GM06990 (cell line): ENCODE data around the gene COA7.
"Not testable (repeated sequence)": the region's sequence is repeated elsewhere in the genome, so short reads cannot be mapped to it uniquely, and the experiment has no call there.

ENCODE experiments used
- DNase-seq: peaks from one replicate; pipeline ENCODE4 v3.0.0-alpha.2; 2011; ENCODE audit not compliant: insufficient read length; ENCODE audit errors: extremely low read depth
- H3K27me3 ChIP-seq: replicated peaks from 2 replicates; pipeline ENCODE4 v1.6.0; 2011; ENCODE audit warnings: low read length; ENCODE audit not compliant: control insufficient read depth, insufficient read depth
- H3K36me3 ChIP-seq: 2 replicates; pipeline ENCODE4 v1.5.1; 2011; ENCODE audit warnings: low read length; ENCODE audit not compliant: control insufficient read depth, insufficient read depth
- H3K4me3 ChIP-seq: replicated peaks from 2 replicates; pipeline ENCODE4 v1.5.1; 2011; ENCODE audit warnings: low read depth, mild to moderate bottlenecking, control low read depth, low read length
- TF ChIP-seq, protein P1 (sequence below): IDR thresholded peaks from 2 replicates; pipeline ENCODE4 v1.5.1; 2011; ENCODE audit warnings: low read length, control low read depth, mild to moderate bottlenecking, inconsistent platforms; ENCODE audit not compliant: insufficient read depth, poor library complexity, severe bottlenecking

COA7 gene

DNA sequence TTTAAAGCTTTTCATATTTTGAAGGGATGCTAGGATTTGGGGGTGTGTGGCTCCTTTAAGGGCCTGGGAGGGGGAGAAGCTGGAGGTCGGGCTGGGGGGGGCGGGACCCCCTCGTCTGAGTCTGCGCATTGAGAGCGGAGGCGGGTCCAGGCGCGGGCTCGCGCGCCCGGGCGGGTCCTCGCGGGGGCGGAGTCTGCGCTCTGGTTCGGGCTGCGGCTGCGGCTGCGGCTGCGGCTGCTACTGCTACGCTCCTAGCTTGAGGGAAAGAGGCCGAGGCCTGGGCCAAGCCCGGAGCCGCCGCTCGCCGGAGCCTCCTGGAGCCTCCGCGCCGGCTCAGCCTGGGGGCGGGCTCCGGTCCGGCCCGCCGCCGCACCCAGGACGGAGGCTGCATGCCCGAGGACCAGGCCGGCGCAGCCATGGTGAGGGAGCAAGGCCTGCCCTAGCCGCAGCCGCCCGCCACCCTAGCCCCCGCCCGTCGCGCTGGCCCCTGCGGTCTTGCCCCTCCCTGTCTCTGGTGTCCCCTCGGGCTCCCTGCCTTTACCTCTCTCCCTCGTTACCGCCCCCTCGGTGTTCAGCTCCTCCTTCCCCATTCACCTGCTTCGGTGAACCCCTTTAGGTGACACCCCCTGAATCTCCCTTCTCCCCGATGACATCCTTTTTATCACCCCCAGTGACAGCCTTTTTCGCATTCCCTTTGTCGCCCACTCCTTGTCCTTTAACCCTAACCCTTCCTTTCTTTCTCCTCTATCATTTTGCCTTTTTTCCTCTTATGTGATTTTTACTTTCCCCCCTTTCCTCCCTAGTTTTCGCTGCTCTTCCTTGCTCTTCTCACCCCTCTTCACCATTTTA lies 28.3 kb upstream of the COA7 start, which contains the start of gene ZYG11B:
TSS of gene ZYG11B (plus strand) at position 189 of the 849 bp plus-strand sequence. CDS start at position 390, 201 bp downstream.
- peak; percentile 91 for DNase-seq
- TF ChIP-seq, protein P1, sequence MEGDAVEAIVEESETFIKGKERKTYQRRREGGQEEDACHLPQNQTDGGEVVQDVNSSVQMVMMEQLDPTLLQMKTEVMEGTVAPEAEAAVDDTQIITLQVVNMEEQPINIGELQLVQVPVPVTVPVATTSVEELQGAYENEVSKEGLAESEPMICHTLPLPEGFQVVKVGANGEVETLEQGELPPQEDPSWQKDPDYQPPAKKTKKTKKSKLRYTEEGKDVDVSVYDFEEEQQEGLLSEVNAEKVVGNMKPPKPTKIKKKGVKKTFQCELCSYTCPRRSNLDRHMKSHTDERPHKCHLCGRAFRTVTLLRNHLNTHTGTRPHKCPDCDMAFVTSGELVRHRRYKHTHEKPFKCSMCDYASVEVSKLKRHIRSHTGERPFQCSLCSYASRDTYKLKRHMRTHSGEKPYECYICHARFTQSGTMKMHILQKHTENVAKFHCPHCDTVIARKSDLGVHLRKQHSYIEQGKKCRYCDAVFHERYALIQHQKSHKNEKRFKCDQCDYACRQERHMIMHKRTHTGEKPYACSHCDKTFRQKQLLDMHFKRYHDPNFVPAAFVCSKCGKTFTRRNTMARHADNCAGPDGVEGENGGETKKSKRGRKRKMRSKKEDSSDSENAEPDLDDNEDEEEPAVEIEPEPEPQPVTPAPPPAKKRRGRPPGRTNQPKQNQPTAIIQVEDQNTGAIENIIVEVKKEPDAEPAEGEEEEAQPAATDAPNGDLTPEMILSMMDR: no peak
- Histone ChIP-seq H3K27me3 (no peaks in the 10 kb centered on the region), H3K4me3 (peak within 1 kb of the TSS; percentile 70), H3K36me3 (no peaks in the 10 kb centered on the region)

DNA sequence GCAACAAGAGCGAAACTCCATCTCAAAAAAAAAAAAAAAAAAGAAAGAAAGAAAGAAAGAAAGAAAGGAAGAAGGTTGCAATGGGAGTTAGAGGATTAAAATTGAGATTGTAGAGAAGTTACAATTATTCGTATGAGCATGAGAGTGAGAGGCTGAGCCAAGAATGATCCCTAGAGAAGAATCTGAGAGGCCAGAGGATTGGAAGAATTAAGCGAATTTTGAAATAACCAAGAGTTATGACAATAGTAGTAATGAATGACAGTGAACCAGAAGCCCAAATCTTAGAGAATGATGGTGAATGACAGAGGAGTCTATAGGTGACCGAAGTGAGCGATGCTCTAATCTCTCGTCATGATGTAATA lies 27.7 kb upstream of the COA7 start:
- no peaks in the 10 kb centered on the region for H3K27me3 ChIP-seq
- TF ChIP-seq, protein P1: no peak
- no peaks in the 10 kb centered on the region for H3K36me3 ChIP-seq
- H3K4me3 ChIP-seq: peak overlapping the region; percentile 59
- no peak for DNase-seq

DNA sequence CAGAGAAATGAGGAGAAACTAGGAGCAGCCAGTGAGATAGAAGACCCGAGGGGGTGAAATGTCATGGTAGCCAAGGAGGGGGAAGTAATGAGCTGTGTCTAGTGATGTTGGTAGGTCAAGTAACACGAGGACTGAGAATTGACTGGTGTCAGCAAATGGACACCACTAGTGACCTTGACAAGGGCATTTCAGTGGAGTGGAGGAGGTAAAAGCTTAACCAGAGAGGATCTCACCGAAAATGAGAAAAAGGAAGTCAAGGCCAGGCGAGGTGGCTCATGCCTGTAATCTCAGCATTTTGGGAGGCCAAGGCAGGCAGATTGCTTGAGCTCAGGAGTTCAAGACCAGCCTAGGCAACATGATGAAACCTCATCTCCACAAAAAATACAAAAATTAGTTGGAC lies 25.1 kb upstream of the COA7 start:
- no peak for DNase-seq
- H3K36me3 ChIP-seq: no peaks in the 10 kb centered on the region
- TF ChIP-seq, protein P1: no peak

DNA sequence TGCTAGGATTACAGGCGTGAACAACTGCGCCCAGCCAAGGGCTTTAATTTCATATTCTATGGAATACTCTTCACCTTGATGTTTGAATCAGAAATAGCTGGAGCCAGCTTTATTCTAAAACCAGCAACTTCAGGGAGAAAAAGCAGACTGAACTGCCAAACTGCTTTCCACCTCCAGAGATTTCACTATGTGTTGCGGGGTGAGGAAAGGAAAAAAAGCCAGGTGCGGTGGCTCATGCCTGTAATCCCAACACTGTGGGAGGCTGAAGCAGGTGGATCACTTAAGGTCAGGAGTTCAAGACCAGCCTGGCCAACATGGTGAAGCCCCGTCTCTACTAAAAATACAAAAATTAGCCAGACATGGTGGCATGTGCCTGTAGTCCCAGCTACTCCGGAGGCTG lies 17.1 kb upstream of the COA7 start:
- not testable (repeated sequence) for H3K4me3 ChIP-seq, DNase-seq, H3K36me3 ChIP-seq, H3K27me3 ChIP-seq

More for the DNA sequence above, 25.1 kb upstream of the COA7 start:
- Histone ChIP-seq H3K4me3 (no peak overlapping the region), H3K27me3 (no peaks in the 10 kb centered on the region)

DNA sequence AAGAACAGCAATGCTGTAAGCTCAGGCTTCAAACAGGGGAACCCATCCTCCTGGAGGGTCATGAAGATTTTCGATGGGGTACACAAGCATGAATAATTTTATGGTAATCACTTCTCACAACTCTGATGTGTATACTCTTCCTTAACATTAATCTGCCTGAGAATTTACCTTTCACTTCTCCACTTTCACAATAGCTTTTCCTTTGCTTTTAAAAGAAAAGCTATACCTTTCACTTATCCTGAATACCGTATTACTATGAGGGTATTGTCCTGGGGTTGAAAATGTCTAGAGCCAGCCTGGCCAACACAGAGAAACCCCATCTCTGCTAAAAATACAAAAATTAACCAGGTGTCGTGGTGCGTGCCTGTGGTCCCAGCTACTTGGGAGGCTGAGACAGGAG lies 15.4 kb upstream of the COA7 start:
- TF ChIP-seq, protein P1: no peak
- DNase-seq: no peak
- no peak overlapping the region for H3K4me3 ChIP-seq

DNA sequence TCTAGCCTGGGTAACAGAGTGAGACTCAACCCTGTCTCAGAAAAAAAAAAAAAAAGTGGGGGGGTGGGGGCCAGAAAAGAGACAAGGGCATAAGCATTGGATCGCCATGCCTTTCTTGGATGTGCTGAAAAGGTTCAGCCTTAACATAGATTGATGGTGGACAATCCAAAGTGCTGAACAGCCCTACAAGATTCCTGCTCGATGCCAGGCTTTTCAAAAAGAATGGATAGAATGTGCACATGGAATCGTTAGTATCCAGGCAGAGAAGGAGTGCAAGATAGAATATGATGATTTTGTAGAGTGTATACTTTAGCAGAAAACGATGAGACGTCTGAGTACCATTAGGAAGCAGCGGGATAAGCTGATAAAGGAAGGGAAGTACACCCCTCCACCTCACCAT lies 10.9 kb upstream of the COA7 start:
- TF ChIP-seq, protein P1: no peak
- Histone ChIP-seq H3K36me3 (no peaks in the 10 kb centered on the region), H3K4me3 (no peak overlapping the region), H3K27me3 (no peaks in the 10 kb centered on the region)
- DNase-seq: no peak

More for the DNA sequence above, 15.4 kb upstream of the COA7 start:
- Histone ChIP-seq H3K27me3 (no peaks in the 10 kb centered on the region), H3K36me3 (no peaks in the 10 kb centered on the region)
